Endothelial cell (in vitro differentiated cells): ENCODE measurements around the gene DMD. TPM values are rescaled to one million over a fixed set of nuclear protein-coding genes. Genes with fewer than 3 reads are reported as not detected.
"Not testable (repeated sequence)": the region's sequence is repeated elsewhere in the genome, so short reads cannot be mapped to it uniquely, and the experiment has no call there.

Experiments
- DNase-seq: peaks from one replicate; pipeline ENCODE4 v3.0.0; 2021; ENCODE audit warnings: low spot score
- H3K27ac Mint-ChIP-seq: one replicate; pipeline ENCODE4 v1.8.0; 2021; ENCODE audit warnings: mixed read lengths, inconsistent platforms; ENCODE audit not compliant: unreplicated experiment
- H3K27me3 Mint-ChIP-seq: one replicate; pipeline ENCODE4 v1.8.0; 2021; ENCODE audit warnings: mild to moderate bottlenecking, moderate library complexity, mixed read lengths, inconsistent platforms; ENCODE audit not compliant: unreplicated experiment
- H3K36me3 Mint-ChIP-seq: one replicate; pipeline ENCODE4 v1.8.0; 2021; ENCODE audit warnings: mild to moderate bottlenecking, low read depth, mixed read lengths, inconsistent platforms; ENCODE audit not compliant: unreplicated experiment
- H3K4me1 Mint-ChIP-seq: one replicate; pipeline ENCODE4 v1.8.0; 2021; ENCODE audit warnings: mild to moderate bottlenecking, mixed read lengths, inconsistent platforms; ENCODE audit not compliant: unreplicated experiment
- H3K4me3 Mint-ChIP-seq: one replicate; pipeline ENCODE4 v1.8.0; 2021; ENCODE audit warnings: mild to moderate bottlenecking, mixed read lengths, inconsistent platforms; ENCODE audit not compliant: unreplicated experiment
- H3K9me3 Mint-ChIP-seq: one replicate; pipeline ENCODE4 v1.8.0; 2021; ENCODE audit warnings: mixed read lengths, inconsistent platforms; ENCODE audit not compliant: unreplicated experiment
- total RNA-seq: library from RNA; stranded (reverse); fragmentation: NEBNext Ultra II Directional; extraction: Animal tissue kit (Norgen Biotek cat#: 25700); gene quantifications from one replicate; pipeline ENCODE4 v1.2.1, GENCODE V29; 2021; ENCODE audit not compliant: unreplicated experiment
- TF ChIP-seq, protein P1 (sequence below): fragments of 200-600 bp; sonication (generic); IDR thresholded peaks from one replicate; pipeline ENCODE4 v1.5.0; 2021; ENCODE audit warnings: antibody characterized with exemption; ENCODE audit not compliant: unreplicated experiment

DMD gene
- total RNA-seq, 1 donor from 2014 or later: 5.5 TPM

DNA sequence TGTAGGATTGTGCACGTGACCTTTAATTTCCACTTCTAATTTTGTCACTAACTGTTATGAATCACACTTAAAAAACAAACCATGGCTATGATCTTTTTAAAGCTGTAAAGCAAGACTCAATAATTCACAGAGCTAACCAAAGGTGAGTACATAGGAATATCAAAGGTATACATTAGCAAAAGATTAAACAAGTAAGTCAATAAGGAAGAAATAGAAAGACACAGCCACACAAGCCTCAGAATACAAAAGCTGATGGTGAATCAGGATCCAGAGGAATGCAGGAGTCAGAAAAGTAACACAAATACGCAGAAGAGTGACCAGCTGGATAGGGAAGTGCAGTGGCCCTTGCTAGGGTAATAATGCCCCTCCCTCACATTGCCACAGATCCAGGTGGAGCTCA, 943.6 kb downstream of the DMD start:
- no peaks in the 10 kb centered on the region for H3K9me3 Mint-ChIP-seq
- DNase-seq: no peak
- H3K4me1 Mint-ChIP-seq: no peaks in the 10 kb centered on the region
- no peaks in the 10 kb centered on the region for H3K36me3 Mint-ChIP-seq
- no peaks in the 10 kb centered on the region for H3K27me3 Mint-ChIP-seq
- H3K4me3 Mint-ChIP-seq: no peak overlapping the region
- TF ChIP-seq, protein P1, sequence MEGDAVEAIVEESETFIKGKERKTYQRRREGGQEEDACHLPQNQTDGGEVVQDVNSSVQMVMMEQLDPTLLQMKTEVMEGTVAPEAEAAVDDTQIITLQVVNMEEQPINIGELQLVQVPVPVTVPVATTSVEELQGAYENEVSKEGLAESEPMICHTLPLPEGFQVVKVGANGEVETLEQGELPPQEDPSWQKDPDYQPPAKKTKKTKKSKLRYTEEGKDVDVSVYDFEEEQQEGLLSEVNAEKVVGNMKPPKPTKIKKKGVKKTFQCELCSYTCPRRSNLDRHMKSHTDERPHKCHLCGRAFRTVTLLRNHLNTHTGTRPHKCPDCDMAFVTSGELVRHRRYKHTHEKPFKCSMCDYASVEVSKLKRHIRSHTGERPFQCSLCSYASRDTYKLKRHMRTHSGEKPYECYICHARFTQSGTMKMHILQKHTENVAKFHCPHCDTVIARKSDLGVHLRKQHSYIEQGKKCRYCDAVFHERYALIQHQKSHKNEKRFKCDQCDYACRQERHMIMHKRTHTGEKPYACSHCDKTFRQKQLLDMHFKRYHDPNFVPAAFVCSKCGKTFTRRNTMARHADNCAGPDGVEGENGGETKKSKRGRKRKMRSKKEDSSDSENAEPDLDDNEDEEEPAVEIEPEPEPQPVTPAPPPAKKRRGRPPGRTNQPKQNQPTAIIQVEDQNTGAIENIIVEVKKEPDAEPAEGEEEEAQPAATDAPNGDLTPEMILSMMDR: no peak
- no peak overlapping the region for H3K27ac Mint-ChIP-seq

DNA sequence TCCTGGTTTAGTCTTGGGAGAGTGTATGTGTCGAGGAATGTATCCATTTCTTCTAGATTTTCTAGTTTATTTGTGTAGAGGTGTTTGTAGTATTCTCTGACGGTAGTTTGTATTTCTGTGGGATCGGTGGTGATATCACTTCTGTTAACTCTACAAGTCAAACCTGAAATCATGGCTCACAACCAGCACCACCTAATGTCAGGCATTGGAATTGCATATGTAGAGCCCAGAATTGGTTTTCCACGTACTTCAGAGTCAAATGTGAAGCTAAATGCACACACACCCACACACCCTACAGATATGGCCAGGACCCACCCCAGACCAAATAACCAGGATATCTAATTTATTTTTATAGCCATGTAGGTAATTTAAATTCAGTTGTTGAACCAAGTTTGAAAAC, 964.7 kb downstream of the DMD start:
- H3K4me3 Mint-ChIP-seq, H3K27me3 Mint-ChIP-seq, H3K27ac Mint-ChIP-seq, H3K36me3 Mint-ChIP-seq, H3K9me3 Mint-ChIP-seq, H3K4me1 Mint-ChIP-seq: not testable (repeated sequence)
- peak; percentile 12 for DNase-seq
- TF ChIP-seq, protein P1: peak; percentile 26

- no peaks in the 10 kb centered on the region for H3K36me3 Mint-ChIP-seq
- no peak overlapping the region for H3K27ac Mint-ChIP-seq
- no peaks in the 10 kb centered on the region for H3K9me3 Mint-ChIP-seq
- no peaks in the 10 kb centered on the region for H3K27me3 Mint-ChIP-seq
- DNase-seq: no peak
- TF ChIP-seq, protein P1: no peak
- H3K4me1 Mint-ChIP-seq: no peaks in the 10 kb centered on the region
- H3K4me3 Mint-ChIP-seq: no peak overlapping the region
Measured at GRCh38 chrX:32195611-32196010, 1015.7 kb downstream of the DMD start.

DNA sequence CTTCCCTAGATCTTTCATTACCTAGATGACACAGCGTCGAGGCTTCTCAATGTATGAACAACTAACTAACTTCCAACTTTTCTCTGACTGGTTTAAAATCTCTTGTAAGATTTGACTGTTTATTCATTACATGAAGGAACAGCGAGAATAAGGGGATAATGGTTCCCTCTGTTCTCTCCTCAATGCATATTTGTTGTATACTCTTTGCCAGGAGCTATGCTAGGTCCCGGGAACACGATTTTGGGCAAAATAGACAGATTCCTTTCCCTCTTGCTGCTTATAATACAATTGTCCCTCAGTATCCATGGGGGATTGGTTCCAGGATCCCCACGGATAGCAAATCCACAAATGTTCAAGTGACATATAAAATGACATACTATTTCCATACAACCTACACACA, 1020.0 kb downstream of the DMD start:
- no peak overlapping the region for H3K4me3 Mint-ChIP-seq
- no peaks in the 10 kb centered on the region for H3K27me3 Mint-ChIP-seq
- H3K9me3 Mint-ChIP-seq: no peaks in the 10 kb centered on the region
- DNase-seq: no peak
- no peaks in the 10 kb centered on the region for H3K4me1 Mint-ChIP-seq
- no peak overlapping the region for H3K27ac Mint-ChIP-seq
- no peaks in the 10 kb centered on the region for H3K36me3 Mint-ChIP-seq
- TF ChIP-seq, protein P1: no peak

- Mint-ChIP-seq H3K4me1 (no peaks in the 10 kb centered on the region), H3K36me3 (no peaks in the 10 kb centered on the region), H3K4me3 (no peak overlapping the region), H3K27ac (no peak overlapping the region), H3K27me3 (no peaks in the 10 kb centered on the region), H3K9me3 (no peaks in the 10 kb centered on the region)
- DNase-seq: no peak
- TF ChIP-seq, protein P1: no peak
Measured at GRCh38 chrX:32185160-32185559, 1026.2 kb downstream of the DMD start.
